GM21529 (cell line): Measurements from ENCODE around the gene BACH1.
"Not testable (repeated sequence)": the region's sequence is repeated elsewhere in the genome, so short reads cannot be mapped to it uniquely, and the experiment has no call there.

Source experiments
- ATAC-seq: cut with Tn5 transposase; IDR thresholded peaks from one replicate; pipeline ENCODE4 v1.9.1; 2021; ENCODE audit not compliant: unreplicated experiment

The BACH1 gene

GRCh38 chr21:29298348-29299045, at the start of gene BACH1:
Gene BACH1 (plus strand): TSS chr21:29298922. CDS start chr21:29321281, 22,359 bp downstream.
- peak; percentile 49 for ATAC-seq

GRCh38 chr21:29249289-29249688, 49.4 kb upstream of the BACH1 start:
- not testable (repeated sequence) for ATAC-seq

- no peak for ATAC-seq
Measured at GRCh38 chr21:29250636-29251035, 48.1 kb upstream of the BACH1 start.

GRCh38 chr21:29253861-29254260, 44.9 kb upstream of the BACH1 start:
- ATAC-seq: not testable (repeated sequence)

GRCh38 chr21:29254550-29254949, 44.2 kb upstream of the BACH1 start:
- ATAC-seq: no peak

GRCh38 chr21:29256126-29256910, 42.4 kb upstream of the BACH1 start:
- ATAC-seq: no peak

GRCh38 chr21:29257701-29258100, 41.0 kb upstream of the BACH1 start:
- no peak for ATAC-seq

- ATAC-seq: no peak
Measured at GRCh38 chr21:29258626-29259338, 39.9 kb upstream of the BACH1 start.

- ATAC-seq: no peak
Measured at GRCh38 chr21:29260461-29260860, 38.3 kb upstream of the BACH1 start.

GRCh38 chr21:29261555-29262540, 36.9 kb upstream of the BACH1 start:
- no peak for ATAC-seq

- no peak for ATAC-seq
Measured at GRCh38 chr21:29264721-29265120, 34.0 kb upstream of the BACH1 start.

GRCh38 chr21:29265690-29266479, 32.8 kb upstream of the BACH1 start:
- no peak for ATAC-seq

- no peak for ATAC-seq
Measured at GRCh38 chr21:29267666-29268065, 31.1 kb upstream of the BACH1 start.

GRCh38 chr21:29271927-29272333, 26.8 kb upstream of the BACH1 start:
- no peak for ATAC-seq

- ATAC-seq: no peak
Measured at GRCh38 chr21:29277442-29277841, 21.3 kb upstream of the BACH1 start.

GRCh38 chr21:29279558-29279957, 19.2 kb upstream of the BACH1 start:
- no peak for ATAC-seq

- ATAC-seq: not testable (repeated sequence)
Measured at GRCh38 chr21:29281801-29282200, 16.9 kb upstream of the BACH1 start.

GRCh38 chr21:29287383-29287782, 11.3 kb upstream of the BACH1 start:
- peak; percentile 71 for ATAC-seq

GRCh38 chr21:29288239-29288638, 10.5 kb upstream of the BACH1 start:
- no peak for ATAC-seq

GRCh38 chr21:29289317-29289716, 9.4 kb upstream of the BACH1 start:
- no peak for ATAC-seq
